Smooth muscle cell of the brain vasculature (primary cell): ENCODE measurements around the gene DYNLL1.
"Not testable (repeated sequence)": the region's sequence is repeated elsewhere in the genome, so short reads cannot be mapped to it uniquely, and the experiment has no call there.

Experiments used
- DNase-seq: peaks from one replicate; pipeline ENCODE4 v3.0.0-alpha.2; 2012; ENCODE audit warnings: low read depth, low spot score

DYNLL1 gene

GRCh38 chr12:120508537-120508936 lies 12.6 kb downstream of the DYNLL1 start:
- DNase-seq = no peak

- no peak for DNase-seq
Measured at GRCh38 chr12:120514002-120514401, 18.1 kb downstream of the DYNLL1 start.

GRCh38 chr12:120515496-120515895 lies 19.6 kb downstream of the DYNLL1 start:
- DNase-seq = no peak

GRCh38 chr12:120519324-120519723 lies 23.4 kb downstream of the DYNLL1 start:
- DNase-seq = not testable (repeated sequence)

- DNase-seq = no peak
Measured at GRCh38 chr12:120522568-120522967, 26.7 kb downstream of the DYNLL1 start.

GRCh38 chr12:120528861-120529525 lies 33.1 kb downstream of the DYNLL1 start, which contains the start of gene COQ5:
TSS of gene COQ5 (minus strand) at chr12:120529158. CDS start at chr12:120529141, 17 bp downstream.
- peak; percentile 75 for DNase-seq

- DNase-seq = no peak
Measured at GRCh38 chr12:120529641-120530417, 33.9 kb downstream of the DYNLL1 start.

- not testable (repeated sequence) for DNase-seq
Measured at GRCh38 chr12:120530418-120530761, 34.5 kb downstream of the DYNLL1 start.

- DNase-seq = no peak
Measured at GRCh38 chr12:120532701-120533238, 36.9 kb downstream of the DYNLL1 start.

- no peak for DNase-seq
Measured at GRCh38 chr12:120534203-120534702, 38.3 kb downstream of the DYNLL1 start, which contains the start of gene RNF10. TSS of gene RNF10 (plus strand) at chr12:120534356. CDS start at chr12:120534812, 456 bp downstream.

- no peak for DNase-seq
Measured at GRCh38 chr12:120534703-120535655, 39.1 kb downstream of the DYNLL1 start.

GRCh38 chr12:120536064-120536791 lies 40.3 kb downstream of the DYNLL1 start:
- DNase-seq = no peak

- no peak for DNase-seq
Measured at GRCh38 chr12:120537856-120538220, 41.9 kb downstream of the DYNLL1 start.

- no peak for DNase-seq
Measured at GRCh38 chr12:120538281-120539156, 42.6 kb downstream of the DYNLL1 start.

- no peak for DNase-seq
Measured at GRCh38 chr12:120539303-120539702, 43.4 kb downstream of the DYNLL1 start.

GRCh38 chr12:120540445-120540844 lies 44.5 kb downstream of the DYNLL1 start:
- DNase-seq = no peak

GRCh38 chr12:120542166-120542565 lies 46.3 kb downstream of the DYNLL1 start:
- DNase-seq = no peak

- no peak for DNase-seq
Measured at GRCh38 chr12:120544691-120545090, 48.8 kb downstream of the DYNLL1 start.

GRCh38 chr12:120546050-120546386 lies 50.1 kb downstream of the DYNLL1 start:
- DNase-seq = no peak
